Measurements from ENCODE around the gene SLC25A23. TPM values are rescaled to one million over a fixed set of nuclear protein-coding genes. Genes with fewer than 3 reads are reported as not detected.

The SLC25A23 gene
- total and polyA plus RNA-seq, 2 donors, result 6.0 to 8.8 TPM

DNA sequence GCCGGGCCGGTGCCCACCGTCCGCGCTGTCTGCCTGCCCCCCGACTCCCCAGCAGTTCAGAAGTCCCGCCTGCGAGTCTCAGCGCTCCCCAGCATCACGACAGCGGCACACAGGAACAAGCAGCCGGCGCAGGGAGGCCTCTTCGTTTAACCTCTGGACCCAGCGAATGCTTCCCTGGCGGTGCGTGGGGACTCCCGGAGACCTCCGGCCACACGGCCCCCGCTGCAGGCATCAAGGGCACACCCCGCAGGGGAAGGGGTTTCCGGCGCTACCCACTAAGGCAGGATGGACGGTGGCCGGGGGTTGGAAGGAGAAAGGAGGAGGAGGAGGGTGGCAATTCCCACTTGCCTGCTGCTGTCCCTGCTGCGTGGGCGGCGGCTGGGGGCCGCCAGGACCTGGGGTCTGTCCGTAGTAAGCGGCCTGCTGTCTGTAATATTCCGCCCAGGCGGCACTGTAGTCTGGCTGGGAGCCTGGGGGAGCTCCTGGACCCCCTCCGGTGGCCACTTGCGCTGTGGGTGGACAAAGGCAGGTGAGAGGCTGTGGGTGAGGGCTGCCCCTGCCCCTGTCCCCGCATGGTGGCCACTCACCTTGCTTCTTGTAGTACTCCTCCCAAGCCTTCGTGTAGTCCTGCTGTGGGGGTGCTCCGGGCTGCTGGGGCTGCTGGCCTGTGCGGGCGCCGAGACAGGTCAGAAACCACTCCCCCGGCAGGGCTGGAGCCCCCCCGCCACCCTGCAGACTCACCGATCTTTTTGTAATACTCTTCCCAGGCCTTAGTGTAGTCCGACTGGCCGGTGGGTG is 44.6 kb downstream of the SLC25A23 start:
- H3K36me3 ChIP-seq (ENCODE audit: control insufficient read depth in 2 of 2, insufficient read depth in 2 of 2, low read length in 1 of 2), result peaks cover 61 to 66% of the 10 kb centered on the region in 2 donors
- H3K4me3 ChIP-seq (ENCODE audit: low read length in 2 of 2), result no peak overlapping the region
- no peak overlapping the region for H3K27ac ChIP-seq (ENCODE audit: low read depth in 1 of 2, low read length in 1 of 2)
- peaks cover 0 to 9% of the 10 kb centered on the region in 2 donors for H3K4me1 ChIP-seq (ENCODE audit: control insufficient read depth in 2 of 2, insufficient read depth in 2 of 2, low read length in 2 of 2)
- no peaks in the 10 kb centered on the region for H3K27me3 ChIP-seq (ENCODE audit: control insufficient read depth in 2 of 2, insufficient read depth in 1 of 2, low read length in 1 of 2)
- no peak for DNase-seq (ENCODE audit: low read depth in 6 of 9, low spot score in 9 of 9)
- 97% methylated on average over 47 of the region's 47 CpGs for WGBS
- peaks cover 0 to 4% of the 10 kb centered on the region in 2 donors for H3K9me3 ChIP-seq (ENCODE audit: control insufficient read depth in 2 of 2, insufficient read depth in 1 of 2, low read length in 1 of 2)

- Histone ChIP-seq H3K4me3 (ENCODE audit: low read length in 2 of 2) (no peak overlapping the region), H3K9me3 (ENCODE audit: control insufficient read depth in 2 of 2, insufficient read depth in 1 of 2, low read length in 1 of 2) (peaks cover 0 to 4% of the 10 kb centered on the region in 2 donors), H3K27me3 (ENCODE audit: control insufficient read depth in 2 of 2, insufficient read depth in 1 of 2, low read length in 1 of 2) (no peaks in the 10 kb centered on the region), H3K36me3 (ENCODE audit: control insufficient read depth in 2 of 2, insufficient read depth in 2 of 2, low read length in 1 of 2) (peaks cover 51 to 56% of the 10 kb centered on the region in 2 donors), H3K4me1 (ENCODE audit: control insufficient read depth in 2 of 2, insufficient read depth in 2 of 2, low read length in 2 of 2) (peaks cover 0 to 9% of the 10 kb centered on the region in 2 donors), H3K27ac (ENCODE audit: low read depth in 1 of 2, low read length in 1 of 2) (peak overlapping the region; percentile 17 to 32)
- 92% methylated on average over 42 of the region's 42 CpGs for WGBS
- no peak for DNase-seq (ENCODE audit: low read depth in 6 of 9, low spot score in 9 of 9)
These were observed 45.6 kb downstream of the SLC25A23 start for GRCh38 chr19:6413721-6414643.

GRCh38 chr19:6413291-6413690 is 46.3 kb downstream of the SLC25A23 start:
- Histone ChIP-seq H3K9me3 (ENCODE audit: control insufficient read depth in 2 of 2, insufficient read depth in 1 of 2, low read length in 1 of 2) (peaks cover 0 to 4% of the 10 kb centered on the region in 2 donors), H3K4me3 (ENCODE audit: low read length in 2 of 2) (no peak overlapping the region), H3K36me3 (ENCODE audit: control insufficient read depth in 2 of 2, insufficient read depth in 2 of 2, low read length in 1 of 2) (peaks cover 44 to 49% of the 10 kb centered on the region in 2 donors), H3K27ac (ENCODE audit: low read depth in 1 of 2, low read length in 1 of 2) (peak overlapping the region; percentile 9 to 12), H3K4me1 (ENCODE audit: control insufficient read depth in 2 of 2, insufficient read depth in 2 of 2, low read length in 2 of 2) (peaks cover 0 to 9% of the 10 kb centered on the region in 2 donors), H3K27me3 (ENCODE audit: control insufficient read depth in 2 of 2, insufficient read depth in 1 of 2, low read length in 1 of 2) (no peaks in the 10 kb centered on the region)
- DNase-seq (ENCODE audit: low read depth in 6 of 9, low spot score in 9 of 9), result no peak
- WGBS, result 94% methylated on average over 10 of the region's 10 CpGs

DNA sequence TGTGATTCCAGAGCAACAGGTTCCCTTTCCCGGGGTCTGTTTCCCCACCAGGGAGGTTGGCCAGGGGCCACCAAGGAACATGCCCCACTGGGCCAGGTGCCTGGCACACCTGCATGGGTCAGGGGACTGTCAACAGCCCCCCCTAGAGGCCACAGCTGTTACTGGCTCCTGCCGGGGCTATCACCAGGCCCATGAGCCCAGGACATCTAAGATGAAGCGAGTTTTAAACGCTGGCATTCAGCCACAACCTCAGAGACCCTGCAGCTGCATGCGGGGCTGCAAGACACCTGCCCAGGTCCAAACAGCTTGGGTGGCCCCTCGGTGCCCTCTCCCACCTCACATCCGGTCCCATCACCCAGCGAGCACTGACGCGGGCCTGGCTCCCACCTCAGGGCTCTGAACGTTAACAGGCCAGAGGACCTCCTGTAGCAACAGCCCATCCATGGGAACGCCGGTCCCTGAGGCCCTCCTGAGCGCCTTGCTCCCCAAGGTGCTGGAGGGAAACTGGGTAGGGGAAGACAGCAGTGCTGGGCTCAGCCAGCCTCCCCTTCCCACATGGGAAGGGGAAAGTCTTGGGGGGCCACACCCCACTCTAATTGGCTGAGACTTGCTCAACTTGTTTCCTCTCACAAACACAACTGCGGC is 47.0 kb downstream of the SLC25A23 start:
- Histone ChIP-seq H3K9me3 (ENCODE audit: control insufficient read depth in 2 of 2, insufficient read depth in 1 of 2, low read length in 1 of 2) (peaks cover 0 to 4% of the 10 kb centered on the region in 2 donors), H3K36me3 (ENCODE audit: control insufficient read depth in 2 of 2, insufficient read depth in 2 of 2, low read length in 1 of 2) (peaks cover 37 to 42% of the 10 kb centered on the region in 2 donors), H3K4me3 (ENCODE audit: low read length in 2 of 2) (no peak overlapping the region), H3K4me1 (ENCODE audit: control insufficient read depth in 2 of 2, insufficient read depth in 2 of 2, low read length in 2 of 2) (peaks cover 0 to 9% of the 10 kb centered on the region in 2 donors), H3K27me3 (ENCODE audit: control insufficient read depth in 2 of 2, insufficient read depth in 1 of 2, low read length in 1 of 2) (no peaks in the 10 kb centered on the region), H3K27ac (ENCODE audit: low read depth in 1 of 2, low read length in 1 of 2) (peak overlapping the region; percentile 46 to 51)
- DNase-seq (ENCODE audit: low read depth in 6 of 9, low spot score in 9 of 9), result peak in 2 of 9 donors; percentile 47 to 48
- WGBS, result 85% methylated on average over 15 of the region's 15 CpGs

- no peak overlapping the region for H3K4me3 ChIP-seq (ENCODE audit: low read length in 2 of 2)
- H3K36me3 ChIP-seq (ENCODE audit: control insufficient read depth in 2 of 2, insufficient read depth in 2 of 2, low read length in 1 of 2), result peaks cover 32 to 37% of the 10 kb centered on the region in 2 donors
- peaks cover 0 to 4% of the 10 kb centered on the region in 2 donors for H3K9me3 ChIP-seq (ENCODE audit: control insufficient read depth in 2 of 2, insufficient read depth in 1 of 2, low read length in 1 of 2)
- no peaks in the 10 kb centered on the region for H3K27me3 ChIP-seq (ENCODE audit: control insufficient read depth in 2 of 2, insufficient read depth in 1 of 2, low read length in 1 of 2)
- 91% methylated on average over 12 of the region's 12 CpGs for WGBS
- DNase-seq (ENCODE audit: low read depth in 6 of 9, low spot score in 9 of 9), result no peak
- H3K4me1 ChIP-seq (ENCODE audit: control insufficient read depth in 2 of 2, insufficient read depth in 2 of 2, low read length in 2 of 2), result peaks cover 0 to 9% of the 10 kb centered on the region in 2 donors
- H3K27ac ChIP-seq (ENCODE audit: low read depth in 1 of 2, low read length in 1 of 2), result peak overlapping the region in 1 of 2 donors; percentile 51
These were observed 47.5 kb downstream of the SLC25A23 start for GRCh38 chr19:6412061-6412446.

GRCh38 chr19:6409346-6409745 is 50.2 kb downstream of the SLC25A23 start:
- H3K4me1 ChIP-seq (ENCODE audit: control insufficient read depth in 2 of 2, insufficient read depth in 2 of 2, low read length in 2 of 2), result peaks cover 0 to 9% of the 10 kb centered on the region in 2 donors
- H3K27me3 ChIP-seq (ENCODE audit: control insufficient read depth in 2 of 2, insufficient read depth in 1 of 2, low read length in 1 of 2), result no peaks in the 10 kb centered on the region
- H3K4me3 ChIP-seq (ENCODE audit: low read length in 2 of 2), result no peak overlapping the region
- 89% methylated on average over 6 of the region's 6 CpGs for WGBS
- H3K27ac ChIP-seq (ENCODE audit: low read depth in 1 of 2, low read length in 1 of 2), result no peak overlapping the region
- H3K9me3 ChIP-seq (ENCODE audit: control insufficient read depth in 2 of 2, insufficient read depth in 1 of 2, low read length in 1 of 2), result no peaks in the 10 kb centered on the region
- H3K36me3 ChIP-seq (ENCODE audit: control insufficient read depth in 2 of 2, insufficient read depth in 2 of 2, low read length in 1 of 2), result peaks cover 5 to 10% of the 10 kb centered on the region in 2 donors
- no peak for DNase-seq (ENCODE audit: low read depth in 6 of 9, low spot score in 9 of 9)

DNA sequence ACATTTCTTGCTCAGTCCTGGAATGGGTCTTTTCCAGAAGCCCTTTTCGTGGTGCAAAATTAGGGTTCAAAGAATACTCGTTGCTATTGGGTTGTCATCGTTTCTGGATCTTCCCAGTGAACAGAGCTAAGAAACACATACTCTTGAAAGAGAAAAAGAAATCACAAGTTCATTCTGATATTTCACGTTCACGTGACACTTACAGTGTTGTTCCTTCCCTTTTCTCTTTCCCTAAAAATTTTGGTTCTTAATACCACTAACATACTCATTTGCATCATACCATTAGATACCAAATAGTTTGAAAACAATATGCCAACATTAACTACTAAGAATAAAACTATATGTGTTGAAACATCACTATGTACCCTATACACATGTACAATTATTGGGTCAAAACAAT is 53.2 kb downstream of the SLC25A23 start:
- WGBS, result 89% methylated on average over 5 of the region's 5 CpGs
- Histone ChIP-seq H3K27ac (ENCODE audit: low read depth in 1 of 2, low read length in 1 of 2) (no peak overlapping the region), H3K36me3 (ENCODE audit: control insufficient read depth in 2 of 2, insufficient read depth in 2 of 2, low read length in 1 of 2) (no peaks in the 10 kb centered on the region), H3K9me3 (ENCODE audit: control insufficient read depth in 2 of 2, insufficient read depth in 1 of 2, low read length in 1 of 2) (no peaks in the 10 kb centered on the region), H3K27me3 (ENCODE audit: control insufficient read depth in 2 of 2, insufficient read depth in 1 of 2, low read length in 1 of 2) (no peaks in the 10 kb centered on the region), H3K4me3 (ENCODE audit: low read length in 2 of 2) (no peak overlapping the region), H3K4me1 (ENCODE audit: control insufficient read depth in 2 of 2, insufficient read depth in 2 of 2, low read length in 2 of 2) (peaks cover 0 to 5% of the 10 kb centered on the region in 2 donors)
- DNase-seq (ENCODE audit: low read depth in 6 of 9, low spot score in 9 of 9), result no peak

DNA sequence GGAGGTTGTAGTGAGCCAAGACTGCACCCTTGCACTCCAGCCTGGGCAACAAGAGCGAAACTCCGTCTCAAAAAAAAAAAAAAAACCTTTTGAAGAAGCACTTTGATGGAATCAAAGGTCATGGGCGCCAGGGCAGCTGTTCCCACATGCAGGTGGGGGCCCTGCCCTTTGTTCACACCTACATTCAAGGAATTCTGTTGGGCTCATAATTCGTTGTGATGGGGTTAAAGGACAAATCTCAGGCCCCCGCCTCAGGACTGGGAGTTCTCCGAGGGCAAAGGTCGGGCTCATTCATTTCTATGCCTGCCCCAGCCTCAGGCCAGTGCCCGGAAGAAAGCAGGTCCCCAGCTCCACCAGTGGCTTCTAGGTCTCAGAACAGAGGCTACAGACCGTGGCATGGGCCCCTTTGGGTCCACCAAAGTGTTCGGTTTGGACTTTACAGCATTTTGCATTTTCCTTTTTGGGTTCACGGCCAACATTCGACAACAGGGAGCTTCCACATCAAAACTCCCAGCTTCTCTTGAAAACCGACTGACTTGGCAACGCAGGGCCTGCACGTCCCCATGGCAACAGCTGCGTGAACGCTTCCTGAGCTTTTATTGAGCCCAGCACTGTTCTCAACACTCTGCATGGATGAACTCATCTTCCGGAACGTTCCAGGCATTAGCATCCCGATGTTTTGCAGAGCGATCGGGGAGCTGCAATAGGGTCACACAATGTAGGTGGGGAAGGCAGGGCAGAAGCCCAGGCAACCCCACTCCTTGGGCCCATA is 56.6 kb downstream of the SLC25A23 start:
- no peak for DNase-seq (ENCODE audit: low read depth in 6 of 9, low spot score in 9 of 9)
- H3K4me1 ChIP-seq (ENCODE audit: control insufficient read depth in 2 of 2, insufficient read depth in 2 of 2, low read length in 2 of 2), result peaks cover 0 to 5% of the 10 kb centered on the region in 2 donors
- H3K36me3 ChIP-seq (ENCODE audit: control insufficient read depth in 2 of 2, insufficient read depth in 2 of 2, low read length in 1 of 2), result no peaks in the 10 kb centered on the region
- H3K9me3 ChIP-seq (ENCODE audit: control insufficient read depth in 2 of 2, insufficient read depth in 1 of 2, low read length in 1 of 2), result no peaks in the 10 kb centered on the region
- 86% methylated on average over 22 of the region's 22 CpGs for WGBS
- H3K4me3 ChIP-seq (ENCODE audit: low read length in 2 of 2), result no peak overlapping the region
- no peaks in the 10 kb centered on the region for H3K27me3 ChIP-seq (ENCODE audit: control insufficient read depth in 2 of 2, insufficient read depth in 1 of 2, low read length in 1 of 2)
- no peak overlapping the region for H3K27ac ChIP-seq (ENCODE audit: low read depth in 1 of 2, low read length in 1 of 2)
